GM19372 (cell line): Measurements from ENCODE around the gene NALCN.
"Not testable (repeated sequence)": the region's sequence is repeated elsewhere in the genome, so short reads cannot be mapped to it uniquely, and the experiment has no call there.

Experiments
- ATAC-seq: cut with Tn5 transposase; IDR thresholded peaks from one replicate; pipeline ENCODE4 v1.9.1; 2021; ENCODE audit warnings: mild to moderate bottlenecking, low read depth, moderate library complexity; ENCODE audit not compliant: unreplicated experiment

Gene NALCN

GRCh38 chr13:101343128-101343787 lies 73.0 kb downstream of the NALCN start:
- no peak for ATAC-seq

GRCh38 chr13:101341464-101341863 lies 74.8 kb downstream of the NALCN start:
- ATAC-seq: no peak

- ATAC-seq: no peak
Measured at GRCh38 chr13:101339202-101339601, 77.1 kb downstream of the NALCN start.

- ATAC-seq: no peak
Measured at GRCh38 chr13:101332583-101332982, 83.7 kb downstream of the NALCN start.

GRCh38 chr13:101331731-101332130 lies 84.6 kb downstream of the NALCN start:
- ATAC-seq: no peak

GRCh38 chr13:101327871-101328270 lies 88.4 kb downstream of the NALCN start:
- no peak for ATAC-seq

- no peak for ATAC-seq
Measured at GRCh38 chr13:101326710-101327109, 89.6 kb downstream of the NALCN start.

GRCh38 chr13:101325423-101325822 lies 90.9 kb downstream of the NALCN start:
- ATAC-seq: no peak

GRCh38 chr13:101323601-101324000 lies 92.7 kb downstream of the NALCN start:
- ATAC-seq: no peak

GRCh38 chr13:101317986-101318523 lies 98.3 kb downstream of the NALCN start:
- ATAC-seq: no peak

- not testable (repeated sequence) for ATAC-seq
Measured at GRCh38 chr13:101313479-101313878, 102.8 kb downstream of the NALCN start.

GRCh38 chr13:101309014-101309619 lies 107.2 kb downstream of the NALCN start:
- ATAC-seq: no peak

- ATAC-seq: no peak
Measured at GRCh38 chr13:101308247-101309013, 107.9 kb downstream of the NALCN start.

GRCh38 chr13:101307181-101307701 lies 109.1 kb downstream of the NALCN start:
- no peak for ATAC-seq

- no peak for ATAC-seq
Measured at GRCh38 chr13:101306773-101307172, 109.5 kb downstream of the NALCN start.

- no peak for ATAC-seq
Measured at GRCh38 chr13:101305981-101306411, 110.3 kb downstream of the NALCN start.

- no peak for ATAC-seq
Measured at GRCh38 chr13:101303521-101303920, 112.8 kb downstream of the NALCN start.

- ATAC-seq: no peak
Measured at GRCh38 chr13:101301053-101301452, 115.3 kb downstream of the NALCN start.

GRCh38 chr13:101300531-101300930 lies 115.8 kb downstream of the NALCN start:
- no peak for ATAC-seq

- ATAC-seq: no peak
Measured at GRCh38 chr13:101298517-101298916, 117.8 kb downstream of the NALCN start.

GRCh38 chr13:101297794-101298193 lies 118.5 kb downstream of the NALCN start:
- ATAC-seq: no peak
